ENCODE data around the gene SLC16A10.

SLC16A10 gene

DNA sequence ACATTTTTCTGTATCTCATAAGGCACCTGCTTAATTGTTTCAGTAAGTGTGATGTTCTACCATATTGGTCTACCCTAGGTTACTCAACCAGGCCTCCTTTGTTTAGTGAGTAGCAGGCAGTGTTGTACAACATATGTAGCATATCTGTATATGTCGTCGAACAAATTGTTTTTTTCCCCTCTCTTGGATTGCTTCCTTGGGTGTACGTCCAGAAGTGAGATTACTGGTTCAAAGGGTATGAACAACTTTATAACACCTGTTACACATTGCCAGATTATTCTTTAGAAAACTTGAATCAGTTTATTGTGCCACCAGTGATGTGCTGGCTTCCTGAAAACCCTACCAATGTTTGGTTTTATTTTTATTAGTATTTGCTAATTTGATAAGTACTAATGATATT lies 14.7 kb downstream of the SLC16A10 start:
- TF ChIP-seq CREB1 (IDR thresholded peaks at IDR 0.05; ENCODE audit: low read depth) (no peak), TAF1 (IDR thresholded peaks at IDR 0.05; ENCODE audit: low read depth) (no peak), FOXM1 (IDR thresholded peaks at IDR 0.05; ENCODE audit: borderline replicate concordance, low read depth) (no peak), YY1 (IDR thresholded peaks at IDR 0.05; ENCODE audit: low read depth) (no peak), RAD21 (IDR thresholded peaks at IDR 0.05; ENCODE audit: low read depth) (no peak)

DNA sequence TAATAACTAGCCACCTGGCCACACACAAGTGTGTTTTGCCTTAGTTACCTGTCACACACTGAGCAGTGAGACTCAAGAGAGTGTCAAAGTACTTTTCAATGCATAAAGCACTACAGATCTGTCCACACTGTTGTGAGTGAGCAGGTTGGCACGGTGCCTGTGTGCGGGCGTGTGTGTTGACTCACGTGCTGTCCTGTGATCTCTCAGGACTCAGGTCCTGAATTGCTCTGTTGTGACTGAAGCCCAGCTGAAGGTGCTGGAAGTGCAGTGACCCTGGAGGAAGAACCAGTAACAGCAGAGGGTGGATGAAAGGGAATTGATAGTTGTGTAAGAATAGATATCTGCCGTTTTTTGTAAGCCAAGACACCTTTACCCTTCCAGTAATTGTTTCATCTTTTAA lies 18.3 kb downstream of the SLC16A10 start:
- TF ChIP-seq ZBTB7A (IDR thresholded peaks at IDR 0.05; ENCODE audit: low read depth) = no peak
- TF ChIP-seq YY1 (IDR thresholded peaks at IDR 0.05; ENCODE audit: low read depth) = no peak
- no peak for TF ChIP-seq CREB1 (IDR thresholded peaks at IDR 0.05; ENCODE audit: low read depth)
- TF ChIP-seq EP300 (IDR thresholded peaks at IDR 0.05; ENCODE audit: borderline replicate concordance) = no peak
- no peak for TF ChIP-seq TEAD4 (IDR thresholded peaks at IDR 0.05)
- no peak for TF ChIP-seq FOXM1 (IDR thresholded peaks at IDR 0.05; ENCODE audit: borderline replicate concordance, low read depth)
- TF ChIP-seq CEBPB (IDR thresholded peaks at IDR 0.05) = no peak
- TF ChIP-seq, protein P1, sequence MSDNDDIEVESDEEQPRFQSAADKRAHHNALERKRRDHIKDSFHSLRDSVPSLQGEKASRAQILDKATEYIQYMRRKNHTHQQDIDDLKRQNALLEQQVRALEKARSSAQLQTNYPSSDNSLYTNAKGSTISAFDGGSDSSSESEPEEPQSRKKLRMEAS (IDR thresholded peaks at IDR 0.05) = peak; percentile 38; the same call in 1 of the 2 replicates
- TF ChIP-seq EGR1 (IDR thresholded peaks at IDR 0.05) = no peak
- TF ChIP-seq, protein P2, sequence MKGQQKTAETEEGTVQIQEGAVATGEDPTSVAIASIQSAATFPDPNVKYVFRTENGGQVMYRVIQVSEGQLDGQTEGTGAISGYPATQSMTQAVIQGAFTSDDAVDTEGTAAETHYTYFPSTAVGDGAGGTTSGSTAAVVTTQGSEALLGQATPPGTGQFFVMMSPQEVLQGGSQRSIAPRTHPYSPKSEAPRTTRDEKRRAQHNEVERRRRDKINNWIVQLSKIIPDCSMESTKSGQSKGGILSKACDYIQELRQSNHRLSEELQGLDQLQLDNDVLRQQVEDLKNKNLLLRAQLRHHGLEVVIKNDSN (IDR thresholded peaks at IDR 0.05) = peak; percentile 71
- TF ChIP-seq, protein P3, sequence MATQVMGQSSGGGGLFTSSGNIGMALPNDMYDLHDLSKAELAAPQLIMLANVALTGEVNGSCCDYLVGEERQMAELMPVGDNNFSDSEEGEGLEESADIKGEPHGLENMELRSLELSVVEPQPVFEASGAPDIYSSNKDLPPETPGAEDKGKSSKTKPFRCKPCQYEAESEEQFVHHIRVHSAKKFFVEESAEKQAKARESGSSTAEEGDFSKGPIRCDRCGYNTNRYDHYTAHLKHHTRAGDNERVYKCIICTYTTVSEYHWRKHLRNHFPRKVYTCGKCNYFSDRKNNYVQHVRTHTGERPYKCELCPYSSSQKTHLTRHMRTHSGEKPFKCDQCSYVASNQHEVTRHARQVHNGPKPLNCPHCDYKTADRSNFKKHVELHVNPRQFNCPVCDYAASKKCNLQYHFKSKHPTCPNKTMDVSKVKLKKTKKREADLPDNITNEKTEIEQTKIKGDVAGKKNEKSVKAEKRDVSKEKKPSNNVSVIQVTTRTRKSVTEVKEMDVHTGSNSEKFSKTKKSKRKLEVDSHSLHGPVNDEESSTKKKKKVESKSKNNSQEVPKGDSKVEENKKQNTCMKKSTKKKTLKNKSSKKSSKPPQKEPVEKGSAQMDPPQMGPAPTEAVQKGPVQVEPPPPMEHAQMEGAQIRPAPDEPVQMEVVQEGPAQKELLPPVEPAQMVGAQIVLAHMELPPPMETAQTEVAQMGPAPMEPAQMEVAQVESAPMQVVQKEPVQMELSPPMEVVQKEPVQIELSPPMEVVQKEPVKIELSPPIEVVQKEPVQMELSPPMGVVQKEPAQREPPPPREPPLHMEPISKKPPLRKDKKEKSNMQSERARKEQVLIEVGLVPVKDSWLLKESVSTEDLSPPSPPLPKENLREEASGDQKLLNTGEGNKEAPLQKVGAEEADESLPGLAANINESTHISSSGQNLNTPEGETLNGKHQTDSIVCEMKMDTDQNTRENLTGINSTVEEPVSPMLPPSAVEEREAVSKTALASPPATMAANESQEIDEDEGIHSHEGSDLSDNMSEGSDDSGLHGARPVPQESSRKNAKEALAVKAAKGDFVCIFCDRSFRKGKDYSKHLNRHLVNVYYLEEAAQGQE (IDR thresholded peaks at IDR 0.05; ENCODE audit: low read depth) = no peak
- no peak for TF ChIP-seq RAD21 (IDR thresholded peaks at IDR 0.05; ENCODE audit: low read depth)
- TF ChIP-seq TAF1 (IDR thresholded peaks at IDR 0.05; ENCODE audit: low read depth) = no peak
- TF ChIP-seq TCF12 (IDR thresholded peaks at IDR 0.05; ENCODE audit: low read depth) = no peak
- peak; percentile 83 for TF ChIP-seq NFIC (IDR thresholded peaks at IDR 0.05)

DNA sequence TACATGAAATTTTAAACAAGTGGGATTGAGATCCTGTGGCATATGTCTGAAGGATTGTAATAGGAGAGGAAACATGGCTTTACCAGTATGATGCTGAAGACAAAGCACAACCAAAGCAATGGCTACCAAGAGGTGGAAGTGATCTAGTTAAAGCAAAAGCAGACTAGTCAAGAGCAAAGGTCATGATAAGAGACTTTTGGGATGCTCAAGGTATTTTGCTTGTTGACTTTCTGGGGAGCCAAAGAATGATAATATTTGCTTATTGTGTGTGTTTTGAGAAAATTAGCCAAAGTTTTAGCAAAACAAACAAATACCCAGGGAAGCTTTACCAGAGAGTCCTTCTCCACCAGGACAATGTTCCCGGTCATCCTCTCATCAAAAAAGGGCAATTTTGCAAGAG lies 20.3 kb downstream of the SLC16A10 start:
- TF ChIP-seq ZBTB7A (IDR thresholded peaks at IDR 0.05; ENCODE audit: low read depth) (no peak), CEBPB (IDR thresholded peaks at IDR 0.05) (no peak), EP300 (IDR thresholded peaks at IDR 0.05; ENCODE audit: borderline replicate concordance) (no peak), CREB1 (IDR thresholded peaks at IDR 0.05; ENCODE audit: low read depth) (no peak), TAF1 (IDR thresholded peaks at IDR 0.05; ENCODE audit: low read depth) (no peak), TCF12 (IDR thresholded peaks at IDR 0.05; ENCODE audit: low read depth) (no peak)
- TF ChIP-seq, protein P1 (IDR thresholded peaks at IDR 0.05) = no peak
- TF ChIP-seq, protein P3 (IDR thresholded peaks at IDR 0.05; ENCODE audit: low read depth) = no peak
- TF ChIP-seq, protein P2 (IDR thresholded peaks at IDR 0.05) = no peak

DNA sequence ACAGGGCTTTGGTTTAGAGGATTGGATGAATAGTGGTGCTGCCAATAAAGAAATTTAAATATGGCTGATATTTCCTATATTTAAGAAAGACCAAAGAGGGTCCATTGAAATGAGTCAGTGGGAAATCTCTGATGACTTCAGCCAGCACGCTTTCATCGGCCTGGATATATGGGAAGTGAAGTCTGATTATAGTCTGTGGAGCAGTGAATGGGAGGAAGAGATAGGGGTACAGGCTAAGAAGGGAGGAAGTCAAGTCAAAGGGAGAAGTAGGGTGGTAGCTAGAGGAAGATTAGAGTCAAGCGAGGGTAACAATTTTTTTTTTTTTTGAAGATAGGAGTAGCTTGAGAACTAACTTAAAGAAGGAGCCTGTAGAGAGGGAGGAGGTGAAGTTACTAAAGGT lies 22.7 kb downstream of the SLC16A10 start:
- TF ChIP-seq, protein P1 (IDR thresholded peaks at IDR 0.05) = no peak
- TF ChIP-seq CEBPB (IDR thresholded peaks at IDR 0.05) = no peak
- no peak for TF ChIP-seq TAF1 (IDR thresholded peaks at IDR 0.05; ENCODE audit: low read depth)
- no peak for TF ChIP-seq NFIC (IDR thresholded peaks at IDR 0.05)
- no peak for TF ChIP-seq EP300 (IDR thresholded peaks at IDR 0.05; ENCODE audit: borderline replicate concordance)
- no peak for TF ChIP-seq EGR1 (IDR thresholded peaks at IDR 0.05)
- TF ChIP-seq, protein P2 (IDR thresholded peaks at IDR 0.05) = no peak
- TF ChIP-seq RAD21 (IDR thresholded peaks at IDR 0.05; ENCODE audit: low read depth) = no peak
- TF ChIP-seq FOXM1 (IDR thresholded peaks at IDR 0.05; ENCODE audit: borderline replicate concordance, low read depth) = no peak

DNA sequence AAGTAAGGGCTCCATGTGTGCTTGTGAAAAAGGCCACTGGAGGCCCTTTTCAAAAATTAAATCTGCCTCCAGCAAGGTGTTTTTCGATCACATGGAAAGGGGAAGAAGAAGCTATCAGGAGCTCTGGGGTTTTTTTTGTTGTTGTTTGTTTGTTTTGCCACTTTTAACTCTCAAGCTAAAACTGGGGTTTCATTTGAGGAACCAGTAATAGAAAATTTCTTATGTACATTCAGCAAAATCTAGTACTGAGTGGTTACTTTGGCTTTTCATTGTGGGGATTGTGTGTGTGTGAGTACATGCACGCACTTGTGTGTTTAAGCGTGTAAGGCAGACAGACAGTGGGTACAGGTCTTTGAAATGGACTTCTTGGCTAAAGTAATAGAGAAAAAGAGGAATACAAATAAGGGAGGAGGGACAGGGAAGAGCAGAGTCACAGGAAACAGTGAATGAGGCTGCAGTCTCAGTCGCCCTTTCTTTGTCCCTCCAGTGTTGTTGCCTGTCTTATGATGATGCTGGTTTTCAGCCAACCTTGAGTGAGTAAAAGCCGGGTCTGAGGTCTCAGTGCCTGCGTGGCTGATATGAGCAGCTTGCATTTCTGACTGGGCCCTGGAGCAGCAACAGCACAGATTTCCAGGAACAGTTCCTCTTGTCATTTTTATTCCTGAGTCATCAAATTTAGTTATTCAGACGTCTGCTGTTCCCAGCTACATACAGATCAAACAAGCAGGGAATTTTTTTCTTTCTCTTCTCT lies 26.2 kb downstream of the SLC16A10 start:
- TF ChIP-seq YY1 (IDR thresholded peaks at IDR 0.05; ENCODE audit: low read depth) (no peak), CREB1 (IDR thresholded peaks at IDR 0.05; ENCODE audit: low read depth) (no peak), EGR1 (IDR thresholded peaks at IDR 0.05) (no peak), TCF12 (IDR thresholded peaks at IDR 0.05; ENCODE audit: low read depth) (no peak)

Data from Ishikawa (cell line).